RWPE1 (cell line): ENCODE results near the gene FOXJ3.

ENCODE experiments used
- CTCF ChIA-PET: fragments of 350-600 bp; sonication (Branson Sonifier 250); formaldehyde crosslinking; extraction: SDS; loops from one replicate; lab custom pipeline; 2021; lab: Yijun Ruan, JAX
- POLR2A ChIA-PET: fragments of 400-600 bp; formaldehyde crosslinking; extraction: SDS; loops from one replicate; lab custom pipeline; 2020; ENCODE audit warnings: antibody characterized with exemption; ENCODE audit not compliant: low non-redundant PET; lab: Yijun Ruan, JAX
- DNase-seq: peaks from one replicate; pipeline ENCODE4 v3.0.0; 2012; ENCODE audit warnings: low spot score
- H3K27ac ChIP-seq: fragments of 450-650 bp; 2 replicates; pipeline ENCODE4 v1.5.1; 2017
- CTCF ChIP-seq: fragments of 450-650 bp; conservative IDR thresholded peaks from 2 replicates; pipeline ENCODE4 v1.5.1; 2017; ENCODE audit warnings: low read depth, mild to moderate bottlenecking

FOXJ3 gene

GRCh38 chr1:42359466-42359865 is 24.4 kb upstream of the FOXJ3 start:
- no peak for TF ChIP-seq CTCF
- POLR2A ChIA-PET, result no interaction called here
- CTCF ChIA-PET, result interaction anchor here (0.7 kb wide), 1 partner anchor 591 kb away, joined by 3 read pairs; no protein-coding TSS in a partner anchor
- H3K27ac ChIP-seq, result no peak overlapping the region
- no peak for DNase-seq

- DNase-seq, result no peak
- CTCF ChIA-PET, result interaction anchor here (0.7 kb wide), 1 partner anchor 590 kb away, joined by 3 read pairs; no protein-coding TSS in a partner anchor
- TF ChIP-seq CTCF, result no peak
- POLR2A ChIA-PET, result no interaction called here
- H3K27ac ChIP-seq, result no peak overlapping the region
Observed at GRCh38 chr1:42358791-42359190, 23.8 kb upstream of the FOXJ3 start.

- no peak overlapping the region for H3K27ac ChIP-seq
- no peak for DNase-seq
- CTCF ChIA-PET, result interaction anchor here (0.7 kb wide), 1 partner anchor 64 kb away, joined by 3 read pairs; no protein-coding TSS in a partner anchor
- POLR2A ChIA-PET, result no interaction called here
- TF ChIP-seq CTCF, result no peak
Observed at GRCh38 chr1:42350086-42350485, 15.1 kb upstream of the FOXJ3 start.

GRCh38 chr1:42348498-42348897 is 13.5 kb upstream of the FOXJ3 start:
- no peak overlapping the region for H3K27ac ChIP-seq
- no peak for TF ChIP-seq CTCF
- DNase-seq, result no peak
- ChIA-PET CTCF (no interaction called here), POLR2A (no interaction called here)

- CTCF ChIA-PET, result no interaction called here
- no peak for TF ChIP-seq CTCF
- POLR2A ChIA-PET, result no interaction called here
- DNase-seq, result no peak
- no peak overlapping the region for H3K27ac ChIP-seq
Observed at GRCh38 chr1:42343049-42343448, 8.0 kb upstream of the FOXJ3 start.

GRCh38 chr1:42340901-42341300 is 5.9 kb upstream of the FOXJ3 start:
- TF ChIP-seq CTCF, result no peak
- CTCF ChIA-PET, result interaction anchor here (0.6 kb wide), 1 partner anchor 428 kb away, joined by 3 read pairs; no protein-coding TSS in a partner anchor

More at GRCh38 chr1:42340901-42341300, 5.9 kb upstream of the FOXJ3 start:
- POLR2A ChIA-PET, result no interaction called here
- no peak overlapping the region for H3K27ac ChIP-seq
- DNase-seq, result no peak
